ENCODE measurements around the gene IMMP2L.

DNA sequence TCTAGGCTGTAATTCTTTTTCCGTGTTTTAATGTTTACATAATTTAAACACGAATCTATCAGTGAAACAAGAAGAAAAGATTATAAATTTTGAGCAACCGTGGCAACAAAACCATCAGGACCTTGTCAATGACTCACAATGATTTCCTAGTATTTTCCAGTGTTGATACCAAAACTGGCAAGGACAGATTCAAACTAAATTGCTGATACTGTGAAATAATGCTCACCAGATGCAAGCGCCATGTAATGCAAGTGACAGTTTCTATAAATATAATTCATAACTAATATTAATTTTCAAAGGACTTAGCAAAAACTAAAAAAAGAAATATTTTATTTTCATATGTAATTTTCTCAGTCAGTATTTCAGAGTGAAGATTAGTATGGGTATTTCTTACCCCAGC lies 267.8 kb downstream of the IMMP2L start:
- TF ChIP-seq CTCF (IDR thresholded peaks at IDR 0.05) = no peak
- TF ChIP-seq, protein P1, sequence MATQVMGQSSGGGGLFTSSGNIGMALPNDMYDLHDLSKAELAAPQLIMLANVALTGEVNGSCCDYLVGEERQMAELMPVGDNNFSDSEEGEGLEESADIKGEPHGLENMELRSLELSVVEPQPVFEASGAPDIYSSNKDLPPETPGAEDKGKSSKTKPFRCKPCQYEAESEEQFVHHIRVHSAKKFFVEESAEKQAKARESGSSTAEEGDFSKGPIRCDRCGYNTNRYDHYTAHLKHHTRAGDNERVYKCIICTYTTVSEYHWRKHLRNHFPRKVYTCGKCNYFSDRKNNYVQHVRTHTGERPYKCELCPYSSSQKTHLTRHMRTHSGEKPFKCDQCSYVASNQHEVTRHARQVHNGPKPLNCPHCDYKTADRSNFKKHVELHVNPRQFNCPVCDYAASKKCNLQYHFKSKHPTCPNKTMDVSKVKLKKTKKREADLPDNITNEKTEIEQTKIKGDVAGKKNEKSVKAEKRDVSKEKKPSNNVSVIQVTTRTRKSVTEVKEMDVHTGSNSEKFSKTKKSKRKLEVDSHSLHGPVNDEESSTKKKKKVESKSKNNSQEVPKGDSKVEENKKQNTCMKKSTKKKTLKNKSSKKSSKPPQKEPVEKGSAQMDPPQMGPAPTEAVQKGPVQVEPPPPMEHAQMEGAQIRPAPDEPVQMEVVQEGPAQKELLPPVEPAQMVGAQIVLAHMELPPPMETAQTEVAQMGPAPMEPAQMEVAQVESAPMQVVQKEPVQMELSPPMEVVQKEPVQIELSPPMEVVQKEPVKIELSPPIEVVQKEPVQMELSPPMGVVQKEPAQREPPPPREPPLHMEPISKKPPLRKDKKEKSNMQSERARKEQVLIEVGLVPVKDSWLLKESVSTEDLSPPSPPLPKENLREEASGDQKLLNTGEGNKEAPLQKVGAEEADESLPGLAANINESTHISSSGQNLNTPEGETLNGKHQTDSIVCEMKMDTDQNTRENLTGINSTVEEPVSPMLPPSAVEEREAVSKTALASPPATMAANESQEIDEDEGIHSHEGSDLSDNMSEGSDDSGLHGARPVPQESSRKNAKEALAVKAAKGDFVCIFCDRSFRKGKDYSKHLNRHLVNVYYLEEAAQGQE (IDR thresholded peaks at IDR 0.05; ENCODE audit: insufficient read depth in 1 of 2, low read depth in 2 of 2, low read length in 1 of 2) = no peak
